H1 (cell line): ENCODE results near the gene SLIT3. TPM values are rescaled to one million over a fixed set of nuclear protein-coding genes. Genes with fewer than 3 reads are reported as not detected.

ENCODE experiments used
- HDAC2 ChIP-seq, 2 experiments: fragments of 300-600 bp in 1 of 2; sonication (generic) in 1 of 2; IDR thresholded peaks; 2 replicates each; pipeline ENCODE4 v1.6.1; 2011 to 2012; ENCODE audit warnings: low read depth in 2 of 2, low read length in 2 of 2, mild to moderate bottlenecking in 2 of 2, moderate library complexity in 2 of 2, borderline replicate concordance in 1 of 2, inconsistent platforms in 1 of 2
- NRF1 ChIP-seq: IDR thresholded peaks from 2 replicates; pipeline ENCODE4 v1.6.1; 2011; ENCODE audit warnings: mild to moderate bottlenecking, low read depth, low read length, improper control_type of control experiment
- polyA plus RNA-seq, 7 experiments: library from polyadenylated mRNA; depleted of rRNA in 3 of 7; stranded (reverse) in 5 of 7; unstranded in 2 of 7; fragments of >200 nt in 5 of 7; fragments of 200-250 nt in 2 of 7; gene quantifications; 1 replicate in 5 of 7; 2 replicates in 1 of 7; 4 replicates in 1 of 7; pipeline versions ENCODE4 v1.2.1 to v1.2.3, GENCODE V29; 2011 to 2013; ENCODE audit warnings: missing spikeins in 2 of 7, mixed read lengths in 2 of 7
- total RNA-seq: library from RNA; stranded (reverse); fragmentation: NEBNext Ultra II Directional; extraction: Animal tissue kit (Norgen Biotek cat#: 25700); gene quantifications from 2 replicates; pipeline ENCODE4 v1.2.1, GENCODE V29; 2021

The SLIT3 gene
- total and polyA plus RNA-seq, 2 of the 8 experiments (the other 6 are each of a cell fraction or from before 2014, with no cell fraction given) = 1.1 to 1.2 TPM

- TF ChIP-seq NRF1 = no peak
- no peak for TF ChIP-seq HDAC2 (IDR thresholded peaks at IDR 0.05; ENCODE audit: borderline replicate concordance in 1 of 2, low read depth in 2 of 2, low read length in 2 of 2)
- TF ChIP-seq, all 59 proteins: peak for 0
Observed at GRCh38 chr5:168755548-168756093, 545.3 kb downstream of the SLIT3 start (continued).
